Activated CD4-positive, alpha-beta T cell treated with anti-CD3 and anti-CD28 coated beads for 1 hour (primary cell): ENCODE measurements around the gene ATP5F1A.
"Not testable (repeated sequence)": the region's sequence is repeated elsewhere in the genome, so short reads cannot be mapped to it uniquely, and the experiment has no call there.

Source experiments
- DNase-seq: peaks from one replicate; pipeline ENCODE4 v3.0.0-alpha.2; 2020

ATP5F1A gene

DNA sequence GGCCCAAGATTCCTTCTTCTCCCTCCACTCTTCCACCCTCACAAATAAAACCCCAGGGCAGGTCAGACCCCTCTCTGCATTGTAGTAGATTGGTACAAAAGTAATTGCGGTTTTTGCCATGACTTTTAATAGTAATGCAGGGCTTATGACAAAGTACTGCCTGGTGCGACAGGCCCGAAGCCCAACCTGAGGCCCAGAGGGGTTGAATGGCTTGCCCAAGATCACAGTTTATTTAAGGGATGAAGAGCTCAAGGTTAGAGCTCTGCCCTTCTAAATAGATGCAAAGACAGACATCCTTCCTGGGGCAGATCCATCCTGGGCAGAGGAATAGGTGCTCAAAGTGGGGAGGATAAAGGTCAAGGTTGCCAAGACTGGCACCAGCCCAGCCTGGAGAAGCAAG lies 25.1 kb downstream of the ATP5F1A start:
- DNase-seq = no peak

DNA sequence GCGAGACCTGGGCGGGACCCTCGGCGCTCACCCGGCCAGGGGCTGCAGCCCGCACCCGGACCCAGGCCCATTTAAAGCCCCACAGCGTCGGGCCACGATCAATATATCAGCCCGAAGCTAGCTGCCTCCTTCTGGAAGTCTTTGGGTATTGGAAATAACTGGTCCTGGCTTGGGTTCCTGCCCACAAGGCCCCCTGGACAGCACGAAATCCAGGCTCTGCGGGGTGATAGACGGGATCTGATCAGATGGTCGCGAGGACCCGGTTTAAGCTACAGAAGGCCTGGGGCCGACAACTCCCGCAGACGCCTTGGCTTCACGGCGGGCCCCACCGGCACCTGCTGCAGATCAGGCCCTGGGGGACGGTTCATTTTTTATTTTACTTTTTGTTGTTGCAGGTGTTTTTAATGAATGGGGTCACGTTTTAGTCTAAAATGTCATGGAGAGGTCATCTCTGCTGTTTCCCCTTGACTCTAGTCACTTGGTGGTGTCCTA lies 25.7 kb downstream of the ATP5F1A start:
- DNase-seq = no peak

DNA sequence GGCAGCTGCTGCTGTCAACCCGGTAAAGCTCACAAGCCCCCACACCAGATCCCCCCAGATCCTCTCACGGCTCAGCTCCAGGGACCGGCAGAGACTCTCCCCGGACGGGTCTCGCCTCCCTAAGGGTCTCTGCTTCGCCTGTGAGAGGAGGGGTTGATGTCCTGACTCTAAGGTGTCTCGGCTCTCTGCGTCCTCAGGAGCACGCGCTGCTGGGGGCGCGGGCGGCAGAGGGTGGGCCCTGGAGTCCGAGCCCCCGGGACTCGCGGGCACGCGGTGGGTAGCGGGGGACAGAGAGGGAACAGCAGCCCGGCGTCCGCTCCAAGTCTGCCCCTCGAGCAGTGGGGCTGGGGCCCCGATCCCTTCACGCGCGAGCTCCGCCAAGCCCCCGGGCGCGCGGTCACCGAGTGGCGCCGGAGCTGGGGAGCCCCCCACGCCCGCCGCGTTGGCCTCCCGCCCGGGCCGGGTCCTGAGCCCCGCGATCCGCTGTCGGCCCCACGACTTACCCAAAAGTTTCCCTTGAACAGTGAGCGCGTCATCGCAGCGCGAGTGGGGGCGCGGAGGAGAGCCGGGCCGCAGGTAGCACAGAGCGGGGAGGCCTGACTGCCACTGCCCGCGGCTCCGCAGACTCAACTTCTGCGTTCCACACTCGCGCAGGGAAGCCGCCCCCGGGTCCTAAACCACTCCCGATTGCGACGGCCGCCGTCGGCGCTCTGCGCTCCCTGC lies 26.3 kb downstream of the ATP5F1A start, which contains the start of gene PSTPIP2:
PSTPIP2 (minus strand) TSS at position 608 of the 723 bp plus-strand sequence; CDS start at position 536, 72 bp downstream.
- DNase-seq = peak; percentile 56

DNA sequence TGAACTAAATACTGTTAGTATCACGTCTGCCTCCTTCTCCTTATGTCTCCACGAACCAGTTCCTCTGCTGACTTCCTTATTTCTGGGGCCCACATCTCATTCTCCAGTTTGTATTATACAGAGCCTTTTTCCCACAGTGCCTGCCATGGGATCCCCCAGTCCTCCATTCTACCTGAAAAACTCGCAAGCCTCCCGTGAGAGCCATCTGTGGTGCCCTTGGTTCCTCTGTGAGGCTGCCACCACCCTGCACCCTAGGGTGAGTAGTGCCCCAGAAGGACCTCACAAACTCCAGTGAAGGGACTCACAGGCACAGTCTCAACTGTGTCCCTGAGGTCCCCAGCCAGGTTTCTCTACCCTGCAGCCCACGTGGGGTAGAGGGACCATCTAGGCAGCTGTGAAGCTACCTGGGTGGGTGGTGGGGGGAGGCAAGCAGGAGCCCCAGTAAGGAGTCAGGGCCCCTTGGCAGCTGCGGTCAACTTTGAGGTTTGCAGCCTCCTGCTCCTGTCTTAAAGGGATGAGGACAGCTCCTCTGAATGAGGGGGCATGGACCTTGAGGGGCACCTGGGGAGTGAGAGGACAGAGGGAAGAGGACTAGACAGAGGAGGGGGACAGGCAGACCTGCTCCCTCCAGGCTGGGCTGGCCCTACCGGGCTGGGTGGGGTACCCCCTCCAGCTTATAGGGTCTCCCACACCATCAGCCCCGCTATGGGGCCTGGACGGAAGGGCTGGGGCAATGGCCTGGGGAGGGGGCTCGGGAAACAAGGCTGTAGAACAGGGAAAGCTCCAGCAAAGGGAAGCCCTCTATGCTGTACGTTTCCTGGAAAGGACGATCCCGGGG lies 27.1 kb downstream of the ATP5F1A start:
- DNase-seq = no peak

DNA sequence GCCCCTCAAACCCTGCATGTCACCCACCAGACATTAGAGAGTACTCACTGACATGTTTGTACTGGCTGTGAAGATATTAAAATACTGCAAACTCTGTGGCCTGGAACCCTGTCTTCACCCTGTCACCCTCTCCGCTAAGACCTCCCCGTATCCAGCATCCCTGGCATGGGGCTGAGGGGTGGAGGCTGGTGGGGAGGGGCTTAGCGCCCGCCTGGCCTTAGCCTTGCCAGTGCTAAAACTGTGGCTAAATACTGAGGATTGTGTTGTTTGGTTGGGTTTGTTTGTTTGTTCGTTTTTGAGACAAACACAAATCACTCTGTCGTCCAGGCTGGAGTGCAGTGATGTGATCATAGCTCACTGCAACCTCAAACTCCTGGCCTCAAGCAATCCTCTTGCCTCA lies 27.9 kb downstream of the ATP5F1A start:
- no peak for DNase-seq

DNA sequence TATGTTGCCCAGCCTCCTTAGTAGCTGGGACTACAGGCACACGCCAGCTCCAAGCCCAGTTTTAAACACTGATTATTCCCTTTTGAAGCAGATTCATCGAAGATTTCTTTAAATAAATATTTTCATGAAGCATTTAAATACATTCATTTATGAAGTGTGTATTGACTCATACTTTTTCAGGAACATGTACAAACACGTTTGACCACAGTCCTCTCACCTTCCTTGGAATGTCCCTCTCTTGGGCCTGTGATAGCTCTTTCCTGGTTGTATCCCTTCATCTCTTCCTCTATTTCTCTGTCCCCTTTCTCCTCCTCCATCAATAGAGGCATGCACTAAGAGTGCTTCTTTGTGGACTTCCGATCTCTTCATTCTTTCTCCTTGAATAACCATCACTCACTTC lies 28.6 kb downstream of the ATP5F1A start:
- no peak for DNase-seq

DNA sequence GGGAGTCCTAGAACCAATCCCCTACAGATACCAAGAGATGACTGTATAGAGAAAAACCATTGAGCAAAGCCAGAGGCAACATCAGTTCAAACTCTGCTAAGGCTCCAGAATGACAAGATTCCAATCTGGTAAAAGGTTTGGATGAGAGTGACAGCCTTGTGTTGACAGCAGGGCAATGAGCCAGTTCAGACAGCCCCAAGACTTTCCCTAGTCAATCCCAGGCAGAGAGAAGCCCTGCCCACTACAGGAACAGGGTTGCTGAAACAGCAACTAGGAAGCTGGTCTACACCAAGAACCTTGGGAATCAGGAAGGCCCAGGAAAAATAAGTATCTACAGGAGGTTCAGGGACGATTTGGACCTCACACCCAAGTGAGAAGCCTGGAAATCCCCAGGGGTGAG lies 29.3 kb downstream of the ATP5F1A start:
- DNase-seq = no peak

DNA sequence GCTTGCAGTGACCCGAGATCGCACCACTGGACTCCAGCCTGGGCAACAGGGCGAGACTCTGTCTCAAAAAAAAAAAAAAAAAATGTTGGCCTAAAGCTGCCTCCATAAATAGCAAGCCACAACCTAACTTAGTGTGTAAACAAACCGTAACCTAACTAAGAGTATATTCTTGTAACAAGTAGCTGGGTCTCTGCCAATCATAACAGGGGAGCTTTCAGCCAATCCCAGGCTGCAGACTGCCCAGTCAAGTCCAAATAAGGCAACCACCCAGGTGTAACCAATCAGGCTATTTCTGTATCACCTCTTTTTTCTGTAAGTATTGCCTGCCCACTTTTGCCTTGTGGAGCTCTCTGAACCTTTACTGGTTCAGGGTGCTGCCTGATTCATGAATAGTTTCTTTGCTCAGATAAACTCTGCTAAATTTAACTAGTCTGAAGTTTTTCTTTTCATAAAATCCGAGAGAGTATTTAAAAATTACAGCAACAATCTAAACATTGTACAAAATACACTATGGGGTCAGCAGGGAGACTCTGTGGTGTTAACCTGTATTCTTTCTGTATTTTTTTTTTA lies 30.6 kb downstream of the ATP5F1A start:
- no peak for DNase-seq

DNA sequence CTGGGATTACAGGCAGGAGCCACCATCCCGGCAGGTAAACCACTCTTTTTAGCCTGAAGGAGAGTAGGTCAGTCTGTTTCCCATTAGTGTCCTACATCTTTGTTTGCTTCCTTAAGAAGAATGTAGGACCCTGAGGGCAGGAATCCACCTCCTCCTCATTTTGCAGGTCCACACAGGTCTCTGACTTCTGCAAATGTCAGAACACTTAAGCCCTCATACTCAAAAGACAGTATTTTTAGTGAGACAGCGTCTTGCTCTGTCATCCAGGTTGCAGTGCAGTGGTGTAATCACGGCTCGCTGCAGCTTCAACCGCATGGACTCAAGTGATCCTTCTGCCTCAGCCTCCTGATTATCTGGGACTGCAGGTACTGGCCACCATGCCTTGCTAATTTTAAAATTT lies 35.3 kb downstream of the ATP5F1A start:
- no peak for DNase-seq

DNA sequence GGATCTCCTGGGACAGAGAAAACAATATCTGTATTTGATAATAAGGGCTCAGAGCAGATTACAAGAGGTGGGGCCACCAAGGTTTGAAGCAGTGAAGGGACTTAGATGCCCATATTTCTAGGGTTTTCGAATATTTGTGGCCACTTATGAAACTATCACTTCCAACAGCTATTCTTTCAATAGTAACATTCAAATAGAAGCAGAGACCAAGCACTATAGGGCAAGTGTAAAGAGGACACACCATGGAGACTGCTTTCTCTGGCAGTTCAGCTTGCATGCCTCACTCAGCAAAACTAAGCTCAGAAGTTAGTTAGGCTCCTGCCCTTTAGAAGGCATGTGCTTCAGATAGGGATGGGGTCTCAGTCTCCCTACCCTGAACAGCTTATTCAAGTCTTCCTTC lies 36.3 kb downstream of the ATP5F1A start:
- DNase-seq = no peak

DNA sequence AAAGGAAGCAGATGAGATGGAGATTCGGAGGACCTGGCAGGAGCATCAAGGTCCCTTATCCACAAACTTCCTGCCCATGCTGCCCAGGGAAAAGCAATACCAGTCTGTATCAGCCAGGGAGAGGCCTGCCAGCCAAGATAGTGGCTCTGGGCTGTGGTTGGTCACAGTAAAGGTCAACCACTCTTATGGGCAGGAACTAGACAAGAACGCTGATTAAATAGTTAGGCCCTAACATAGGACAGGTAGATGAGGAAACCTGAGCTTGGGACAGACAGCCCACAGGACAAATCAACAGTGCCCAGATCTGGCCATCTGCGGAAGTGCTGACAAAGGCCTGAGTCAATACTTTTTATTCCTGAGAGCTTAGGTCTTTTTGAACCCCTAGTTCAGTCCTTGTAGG lies 36.7 kb downstream of the ATP5F1A start:
- DNase-seq = no peak

DNA sequence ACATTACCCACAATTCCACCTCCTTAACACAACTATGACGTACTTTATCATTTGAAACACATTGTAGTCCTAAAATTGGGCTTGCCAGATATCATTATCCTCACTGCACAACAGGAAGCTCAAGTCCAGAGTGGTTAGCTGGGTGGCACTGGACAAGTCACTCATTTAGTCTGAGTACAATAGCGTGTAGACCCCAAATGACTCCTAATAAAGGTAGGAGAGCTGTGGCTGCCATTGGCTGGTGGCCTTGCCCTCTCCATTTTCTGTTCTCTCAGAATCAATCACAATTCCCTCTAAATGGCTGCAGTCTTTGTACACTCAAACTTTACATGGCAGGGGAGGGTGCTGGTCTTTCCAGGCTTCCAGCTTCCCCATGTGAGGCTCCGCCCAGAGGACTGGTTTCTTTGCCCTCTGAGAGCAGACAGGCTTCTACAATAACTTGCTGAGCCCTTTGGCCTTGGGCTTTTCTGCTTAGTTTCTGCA lies 37.7 kb downstream of the ATP5F1A start:
- no peak for DNase-seq

DNA sequence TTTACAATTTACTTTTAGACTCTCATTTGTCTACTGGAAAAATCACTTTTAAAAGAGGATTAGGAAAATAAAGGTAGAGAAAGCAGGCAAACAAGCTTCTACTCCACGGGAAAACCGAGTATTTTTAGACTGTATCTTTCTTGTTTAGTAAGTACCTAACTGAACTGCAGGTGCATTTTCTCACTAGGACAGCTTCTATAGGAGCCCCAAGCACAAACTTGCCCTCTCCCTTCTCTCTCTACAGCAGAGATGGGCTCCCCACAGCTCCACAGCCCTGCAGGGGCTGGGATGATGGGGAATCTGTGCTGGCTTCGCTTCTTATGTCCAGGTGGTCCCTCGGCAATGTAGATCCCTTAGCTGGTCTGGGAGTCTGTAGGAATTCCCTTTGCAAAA lies 42.3 kb downstream of the ATP5F1A start:
- no peak for DNase-seq

DNA sequence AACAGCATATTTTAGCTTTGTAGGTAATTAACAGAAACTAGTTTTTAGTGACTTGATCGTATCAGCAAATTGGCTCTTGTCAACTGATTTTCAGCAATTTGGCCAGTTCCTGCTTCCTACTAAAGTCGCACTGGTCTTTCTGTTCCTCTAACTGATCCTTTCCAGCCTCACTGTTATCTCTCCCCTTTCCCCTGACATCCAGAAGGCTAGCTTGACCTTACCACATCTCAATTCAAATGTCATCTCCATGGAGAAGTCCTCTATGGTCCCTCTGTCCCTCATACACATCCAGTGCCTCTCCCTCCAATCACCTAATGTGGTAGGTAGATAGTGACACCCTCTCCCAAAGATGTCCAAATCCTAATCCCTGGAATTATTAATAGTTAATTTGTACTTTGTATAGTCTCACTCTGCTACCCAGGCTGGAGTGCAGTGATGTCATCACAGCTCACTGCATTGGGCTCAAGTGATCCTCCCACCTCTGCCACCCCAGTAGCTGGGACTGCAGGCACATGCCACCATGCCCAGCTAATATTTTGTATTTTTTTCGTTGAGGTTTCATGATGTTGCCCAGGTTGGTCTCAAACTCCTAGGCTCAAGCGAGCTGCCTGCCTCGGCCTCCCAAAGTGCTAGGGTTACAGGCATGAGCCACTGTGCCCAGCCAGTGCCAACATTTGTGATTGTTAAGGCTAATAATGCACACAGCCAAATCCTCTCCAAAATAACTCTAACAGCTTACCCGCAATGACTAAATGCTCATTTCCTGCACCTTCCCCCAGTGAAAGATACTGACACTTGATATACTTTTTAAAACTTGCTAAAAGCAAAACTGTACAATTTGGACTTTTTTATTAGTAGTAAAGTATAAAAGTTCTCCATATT lies 42.9 kb downstream of the ATP5F1A start:
- no peak for DNase-seq

DNA sequence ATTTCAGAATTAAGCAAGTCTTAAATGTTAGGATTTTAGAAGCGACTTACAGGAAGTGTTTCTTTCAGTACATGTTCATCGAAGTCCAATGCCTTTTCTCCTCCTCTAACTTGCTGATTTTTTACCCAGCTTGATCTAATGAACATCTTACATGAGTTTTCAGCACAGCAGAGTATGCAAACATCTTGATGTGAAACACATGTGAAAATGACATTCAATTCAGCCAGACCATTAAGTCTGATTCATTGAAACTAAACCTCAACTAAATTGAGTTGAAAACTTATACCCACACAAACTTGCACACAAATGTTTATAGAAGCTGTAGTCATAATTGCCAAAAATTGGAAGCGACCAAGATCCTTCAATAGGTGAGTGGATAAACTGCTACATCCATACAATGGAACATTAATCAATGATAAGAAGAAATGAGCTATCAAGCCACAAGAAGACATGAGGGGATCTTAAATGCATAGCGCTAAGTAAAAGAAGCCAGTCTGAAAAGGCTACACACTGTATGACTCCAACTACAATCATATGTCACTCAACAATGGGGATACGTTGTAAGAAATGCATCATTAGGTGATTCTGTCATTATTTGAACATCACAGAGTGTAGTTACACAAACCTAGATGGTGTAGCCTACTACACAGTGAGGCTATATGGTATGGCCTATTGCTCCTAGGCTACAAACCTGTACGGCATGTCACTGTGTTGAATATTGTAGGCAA lies 44.6 kb downstream of the ATP5F1A start:
- DNase-seq = no peak

DNA sequence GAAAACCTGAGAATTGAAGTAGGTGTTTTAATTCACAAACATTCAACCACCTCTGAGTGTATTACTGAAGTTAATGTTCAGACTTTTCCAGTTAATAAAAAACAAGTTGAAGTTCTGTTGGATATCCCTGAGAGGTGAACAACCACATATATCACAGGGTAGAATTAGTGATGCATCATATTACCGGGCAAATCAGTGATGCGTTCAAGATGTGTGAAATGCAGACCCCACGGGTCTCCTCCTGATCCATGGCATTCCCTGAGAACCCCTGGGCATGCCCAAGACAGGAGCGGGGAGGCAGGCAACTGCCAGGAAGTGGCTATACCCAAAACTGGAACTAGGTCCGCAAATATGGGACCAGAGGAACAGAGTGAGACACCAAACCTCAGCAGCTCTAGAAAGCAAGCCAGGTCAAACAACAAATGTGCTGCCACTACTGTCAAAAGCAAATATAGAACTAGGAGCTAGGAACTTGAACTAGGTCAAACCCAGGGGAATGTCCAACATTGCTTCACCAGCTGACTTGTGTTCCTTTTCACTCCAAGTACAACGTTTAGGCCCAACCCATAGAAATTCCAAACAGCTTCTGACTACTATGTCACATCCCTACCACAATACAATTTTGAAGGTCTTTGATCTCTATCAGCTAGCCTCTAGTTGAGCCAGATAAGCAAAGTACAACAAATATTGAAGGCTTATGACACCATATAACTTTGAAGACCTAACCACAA lies 46.2 kb downstream of the ATP5F1A start:
- DNase-seq = no peak

DNA sequence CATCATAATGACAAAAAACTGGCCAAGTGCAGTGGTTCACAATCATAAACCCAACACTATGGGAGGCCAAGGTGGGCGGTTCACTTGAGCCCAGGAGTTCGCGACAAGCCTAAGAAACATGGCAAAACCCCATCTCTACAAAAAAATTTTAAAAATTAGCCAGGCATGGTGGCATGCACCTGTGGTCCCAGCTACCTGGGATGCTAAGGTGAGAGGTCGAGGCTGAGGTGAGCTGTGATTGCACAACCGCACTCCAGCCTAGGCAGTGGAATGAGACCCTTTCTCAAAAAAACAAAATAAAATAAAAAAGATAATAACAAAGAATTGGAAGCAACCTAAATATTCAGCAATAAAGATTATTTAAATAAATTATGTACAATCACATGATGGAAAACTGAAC lies 47.8 kb downstream of the ATP5F1A start:
- no peak for DNase-seq

DNA sequence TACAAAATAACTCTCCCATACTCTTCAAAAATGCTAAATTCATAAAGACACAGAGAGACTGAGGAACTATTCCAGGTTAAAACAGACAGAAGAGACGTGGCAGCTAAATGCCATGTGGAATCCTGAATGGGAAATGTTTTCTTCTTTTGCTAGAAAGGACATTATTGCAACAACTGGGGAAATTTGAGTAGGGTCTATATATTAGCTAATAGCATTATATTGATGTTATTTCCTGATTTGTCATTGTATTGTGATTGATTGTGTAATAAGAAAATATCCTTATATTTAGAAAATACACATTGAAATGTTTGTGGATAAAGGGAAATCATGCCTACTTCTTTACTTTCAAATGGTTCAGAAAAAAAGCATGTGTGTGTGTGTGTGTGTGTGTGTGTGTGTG lies 49.5 kb downstream of the ATP5F1A start:
- DNase-seq = no peak

DNA sequence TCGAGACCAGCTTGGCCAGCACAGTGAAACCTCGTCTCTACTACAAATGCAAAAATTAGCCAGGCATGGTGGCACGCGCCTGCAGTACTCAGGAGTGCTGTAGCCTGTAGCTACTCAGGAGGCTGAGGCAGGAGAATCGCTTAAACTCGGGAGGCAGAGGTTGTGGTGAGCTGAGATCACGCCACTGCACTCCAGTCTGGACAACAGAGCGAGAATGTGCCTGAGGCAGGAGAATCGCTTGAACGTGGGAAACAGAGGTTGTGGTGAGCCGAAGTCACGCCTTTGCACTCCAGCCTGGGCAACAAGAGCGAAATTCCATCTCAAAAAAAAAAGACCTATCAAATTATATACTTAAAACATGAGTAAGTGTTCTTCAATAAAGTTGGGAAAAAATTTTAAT lies 50.7 kb downstream of the ATP5F1A start:
- not testable (repeated sequence) for DNase-seq

DNA sequence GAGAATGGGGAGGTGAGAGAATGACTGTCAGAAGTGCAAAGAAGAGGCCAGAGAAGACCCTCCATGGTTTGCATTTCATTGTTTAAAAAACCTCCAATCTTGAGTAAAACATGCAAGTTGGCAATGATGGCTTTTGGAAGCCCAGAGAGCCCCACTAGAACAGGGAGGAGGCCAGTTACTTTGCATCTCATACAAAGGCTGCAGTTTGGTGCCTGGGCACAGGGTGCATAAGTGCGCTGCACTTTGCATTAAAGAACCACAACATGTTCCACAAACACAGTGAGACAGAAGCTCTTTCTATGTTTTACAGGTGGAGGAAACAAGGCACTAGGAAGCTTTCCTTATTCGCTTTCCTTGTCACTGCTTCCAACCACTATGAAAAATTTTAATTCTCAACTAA lies 51.4 kb downstream of the ATP5F1A start:
- DNase-seq = no peak

DNA sequence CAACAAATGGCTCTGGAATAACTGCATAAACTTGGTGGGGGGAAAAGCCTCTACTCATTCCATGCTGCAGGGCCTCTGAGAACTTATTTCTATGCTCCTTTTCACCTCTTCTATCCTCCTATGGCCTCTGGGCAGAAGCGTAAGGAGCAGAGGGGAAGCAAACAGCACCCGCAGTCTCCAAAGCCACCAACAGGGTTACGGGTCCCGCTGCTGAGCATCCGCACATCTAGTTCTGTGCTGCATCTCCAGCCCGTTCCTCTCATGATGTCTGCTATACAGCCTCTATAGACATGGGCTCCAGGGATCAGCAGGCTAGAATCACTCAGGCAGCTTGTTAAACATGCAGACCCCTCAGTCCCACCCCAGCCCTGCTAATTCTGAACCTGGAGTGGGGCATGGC lies 52.0 kb downstream of the ATP5F1A start:
- DNase-seq = no peak
